Keratinocyte (primary cell): ENCODE data around the gene IFI16. TPM values are rescaled to one million over a fixed set of nuclear protein-coding genes. Genes with fewer than 3 reads are reported as not detected.

Experiments used
- DNase-seq: peaks from one replicate; pipeline ENCODE4 v3.0.0-alpha.2; 2011; ENCODE audit warnings: low read depth, missing footprints, low spot score
- FAIRE-seq: peaks from 2 replicates; lab custom pipeline; 2011; peaks lifted over from hg19 to GRCh38; lab: Jason Lieb, UNC
- H2AFZ ChIP-seq: 2 replicates; pipeline ENCODE4 v1.6.0; 2012; ENCODE audit warnings: low read length, control low read depth, inconsistent platforms; ENCODE audit not compliant: control insufficient read depth
- H3K27ac ChIP-seq: 2 replicates; pipeline ENCODE4 v1.5.1; 2011; ENCODE audit warnings: low read length; ENCODE audit not compliant: control insufficient read depth, insufficient read depth
- H3K27me3 ChIP-seq: 3 replicates; pipeline ENCODE4 v1.6.0; 2011; ENCODE audit warnings: low read length; ENCODE audit not compliant: control insufficient read depth, insufficient read depth; ENCODE audit errors: extremely low read depth
- H3K36me3 ChIP-seq, 2 experiments: 2 replicates in 1 of 2; 3 replicates in 1 of 2; pipeline ENCODE4 v1.5.1; 2011; ENCODE audit warnings: low read length in 2 of 2, mild to moderate bottlenecking in 1 of 2; ENCODE audit not compliant: control insufficient read depth in 2 of 2, insufficient read depth in 2 of 2; ENCODE audit errors: extremely low read depth in 1 of 2
- H3K4me1 ChIP-seq: 3 replicates; pipeline ENCODE4 v1.5.1; 2011; ENCODE audit warnings: low read length; ENCODE audit not compliant: control insufficient read depth, insufficient read depth; ENCODE audit errors: extremely low read depth
- H3K4me2 ChIP-seq: 3 replicates; pipeline ENCODE4 v1.6.0; 2011; ENCODE audit warnings: low read depth, low read length; ENCODE audit not compliant: control insufficient read depth, insufficient read depth; ENCODE audit errors: extremely low read depth
- H3K4me3 ChIP-seq, 3 experiments: fragments of 200-600 bp in 1 of 3; sonication (generic) in 1 of 3; 2 replicates in 2 of 3; 3 replicates in 1 of 3; pipeline ENCODE4 v1.5.1; 2011 to 2016; ENCODE audit warnings: low read length in 3 of 3, mild to moderate bottlenecking in 3 of 3, control low read depth in 2 of 3, inconsistent platforms in 1 of 3, low read depth in 1 of 3, mixed read lengths in 1 of 3, mixed run types in 1 of 3, moderate library complexity in 1 of 3; ENCODE audit not compliant: control insufficient read depth in 2 of 3, insufficient read depth in 2 of 3; ENCODE audit errors: extremely low read depth in 1 of 3
- H3K79me2 ChIP-seq: 2 replicates; pipeline ENCODE4 v1.6.0; 2012; ENCODE audit warnings: low read length; ENCODE audit not compliant: control insufficient read depth, insufficient read depth
- H3K9ac ChIP-seq: 3 replicates; pipeline ENCODE4 v1.6.0; 2011; ENCODE audit warnings: low read length; ENCODE audit not compliant: control insufficient read depth, insufficient read depth; ENCODE audit errors: extremely low read depth
- H3K9me1 ChIP-seq: 3 replicates; pipeline ENCODE4 v1.6.0; 2011; ENCODE audit warnings: low read length; ENCODE audit not compliant: control insufficient read depth, insufficient read depth; ENCODE audit errors: extremely low read depth
- H3K9me3 ChIP-seq: 2 replicates; pipeline ENCODE4 v1.5.1; 2012; ENCODE audit warnings: low read depth, low read length; ENCODE audit not compliant: control insufficient read depth
- H4K20me1 ChIP-seq: 3 replicates; pipeline ENCODE4 v1.6.0; 2011; ENCODE audit warnings: low read length; ENCODE audit not compliant: control insufficient read depth, insufficient read depth; ENCODE audit errors: extremely low read depth
- CTCF ChIP-seq, 3 experiments: IDR thresholded peaks in 1 of 3; conservative IDR thresholded peaks in 1 of 3; optimal IDR thresholded peaks in 1 of 3; 2 replicates in 2 of 3; 3 replicates in 1 of 3; pipeline versions ENCODE3 to v1.5.1; 2011; ENCODE audit warnings: low read length in 3 of 3, mild to moderate bottlenecking in 3 of 3, moderate library complexity in 2 of 3, control low read depth in 1 of 3, inconsistent platforms in 1 of 3; ENCODE audit not compliant: insufficient read depth in 2 of 3; ENCODE audit errors: extremely low read depth in 1 of 3
- EZH2 ChIP-seq: IDR thresholded peaks from one replicate; pipeline ENCODE4 v1.6.1; 2012; ENCODE audit warnings: inconsistent platforms, mild to moderate bottlenecking, low read length, moderate library complexity
- dilution Hi-C: fragments of 300-500 bp; cut with MboI; formaldehyde crosslinking; loops from one replicate; pipeline ENCODE4 v1.7.0; 2020; ENCODE audit warnings: low sequenced_read_pairs; ENCODE audit not compliant: extremely low pct_ligation_motif_present
- polyA plus RNA-seq, 5 experiments: library from polyadenylated mRNA; depleted of rRNA in 3 of 5; stranded (reverse) in 3 of 5; stranded (forward) in 1 of 5; unstranded in 1 of 5; fragments of >200 nt; gene quantifications; 1 replicate in 1 of 5; 2 replicates in 3 of 5; 3 replicates in 1 of 5; pipeline versions ENCODE4 v1.2.1 to v1.2.3, GENCODE V29; 2011 to 2012; ENCODE audit warnings: missing spikeins in 2 of 5, low read depth in 1 of 5, low replicate concordance in 1 of 5

The IFI16 gene
- polyA plus RNA-seq, 1 donor (not counting 4 experiments of a cell fraction or from before 2014, with no cell fraction given) = 193 TPM

- no peak overlapping the region for H2AFZ ChIP-seq
Measured at GRCh38 chr1:158992787-158993312, 16.9 kb upstream of the IFI16 start.

GRCh38 chr1:158996998-158997397, 12.7 kb upstream of the IFI16 start:
- Histone ChIP-seq H3K9me1 (no peaks in the 10 kb centered on the region), H3K27me3 (no peaks in the 10 kb centered on the region), H3K36me3 (no peaks in the 10 kb centered on the region), H3K9me3 (no peaks in the 10 kb centered on the region), H2AFZ (no peak overlapping the region), H3K4me1 (peaks cover 22% of the 10 kb centered on the region), H3K79me2 (no peaks in the 10 kb centered on the region), H3K27ac (no peak overlapping the region), H3K4me2 (no peak overlapping the region), H3K4me3 (no peak overlapping the region), H4K20me1 (no peaks in the 10 kb centered on the region), H3K9ac (no peak overlapping the region)
- dilution Hi-C loops = no loop called here
- DNase-seq (no peak), FAIRE-seq (no peak)
- TF ChIP-seq EZH2 (no peak), CTCF (optimal IDR thresholded peaks at IDR 0.05 in 1 of 3, IDR thresholded peaks at IDR 0.05 in 1 of 3, conservative IDR thresholded peaks at IDR 0.05 in 1 of 3; ENCODE audit: extremely low read depth in 1 of 3, insufficient read depth in 2 of 3, low read length in 3 of 3) (no peak)

More at GRCh38 chr1:158992787-158993312, 16.9 kb upstream of the IFI16 start:
- H3K4me1 ChIP-seq = no peaks in the 10 kb centered on the region
- no peak overlapping the region for H3K9ac ChIP-seq
- no peak overlapping the region for H3K4me2 ChIP-seq
- no peaks in the 10 kb centered on the region for H4K20me1 ChIP-seq
- TF ChIP-seq CTCF (optimal IDR thresholded peaks at IDR 0.05 in 1 of 3, IDR thresholded peaks at IDR 0.05 in 1 of 3, conservative IDR thresholded peaks at IDR 0.05 in 1 of 3; ENCODE audit: extremely low read depth in 1 of 3, insufficient read depth in 2 of 3, low read length in 3 of 3) = no peak
- no peak for TF ChIP-seq EZH2
- FAIRE-seq (no peak), DNase-seq (no peak)
- dilution Hi-C loops = no loop called here
- no peaks in the 10 kb centered on the region for H3K27me3 ChIP-seq
- no peak overlapping the region for H3K27ac ChIP-seq
- H3K4me3 ChIP-seq = no peak overlapping the region
- no peaks in the 10 kb centered on the region for H3K9me1 ChIP-seq
- no peaks in the 10 kb centered on the region for H3K36me3 ChIP-seq
- no peaks in the 10 kb centered on the region for H3K9me3 ChIP-seq
- no peaks in the 10 kb centered on the region for H3K79me2 ChIP-seq
